ENCODE measurements around the gene CD2AP.

- TF ChIP-seq POLR2A (IDR thresholded peaks at IDR 0.05) (no peak), CTCF (IDR thresholded peaks at IDR 0.05) (no peak), EP300 (IDR thresholded peaks at IDR 0.05; ENCODE audit: low read depth) (no peak)
Measured at GRCh38 chr6:47502920-47503319, 25.3 kb downstream of the CD2AP start.

Data from transverse colon (tissue), 3 donors.